CD8-positive, alpha-beta memory T cell (primary cell): ENCODE measurements around the gene APOF. TPM values are rescaled to one million over a fixed set of nuclear protein-coding genes. Genes with fewer than 3 reads are reported as not detected.
"Not testable (repeated sequence)": the region's sequence is repeated elsewhere in the genome, so short reads cannot be mapped to it uniquely, and the experiment has no call there.

Experiments used
- CTCF ChIA-PET: fragments of 350-600 bp; sonication (Branson Sonifier 250); formaldehyde crosslinking; loops from one replicate; lab custom pipeline; 2021; ENCODE audit warnings: antibody characterized with exemption; lab: Charles Lee
- POLR2A ChIA-PET: fragments of 350-600 bp; sonication (Branson Sonifier 250); formaldehyde crosslinking; loops from one replicate; lab custom pipeline; 2021; ENCODE audit warnings: antibody characterized with exemption; lab: Charles Lee
- DNase-seq, 5 donors: peaks; one replicate each; pipeline versions ENCODE4 v3.0.0 to v3.0.0-alpha.2; 2020 to 2022; ENCODE audit warnings: mixed read lengths in 1 of 5
- H3K27ac ChIP-seq: one replicate; pipeline ENCODE4 v1.7.0; 2013; ENCODE audit warnings: low read depth, mild to moderate bottlenecking, low read length, moderate library complexity
- H3K27me3 ChIP-seq: 2 replicates; pipeline ENCODE4 v1.7.0; 2013; ENCODE audit warnings: low read length, mild to moderate bottlenecking; ENCODE audit not compliant: insufficient read depth, poor library complexity, severe bottlenecking
- H3K36me3 ChIP-seq: 2 replicates; pipeline ENCODE4 v1.7.0; 2013; ENCODE audit warnings: mild to moderate bottlenecking, low read length, moderate library complexity; ENCODE audit not compliant: insufficient read depth
- H3K4me1 ChIP-seq: 2 replicates; pipeline ENCODE4 v1.7.0; 2013; ENCODE audit warnings: mild to moderate bottlenecking, low read length, moderate library complexity; ENCODE audit not compliant: insufficient read depth
- H3K4me3 ChIP-seq: 2 replicates; pipeline ENCODE4 v1.7.0; 2013; ENCODE audit warnings: mild to moderate bottlenecking, low read length
- H3K9me3 ChIP-seq: 2 replicates; pipeline ENCODE4 v1.7.0; 2013; ENCODE audit warnings: mild to moderate bottlenecking, low read length
- H3K27ac Mint-ChIP-seq, 8 donors: one replicate each; pipeline ENCODE4 v1.8.0; 2020 to 2021; ENCODE audit warnings: mixed read lengths in 8 of 8, mild to moderate bottlenecking in 6 of 8, inconsistent platforms in 3 of 8, moderate library complexity in 3 of 8
- H3K27me3 Mint-ChIP-seq, 2 donors: one replicate each; pipeline ENCODE4 v1.8.0; 2020 to 2021; ENCODE audit warnings: mixed read lengths in 2 of 2, mild to moderate bottlenecking in 1 of 2, moderate library complexity in 1 of 2
- H3K36me3 Mint-ChIP-seq, 3 donors: one replicate each; pipeline ENCODE4 v1.8.0; 2020 to 2021; ENCODE audit warnings: mixed read lengths in 3 of 3, inconsistent platforms in 1 of 3, mild to moderate bottlenecking in 1 of 3
- H3K4me1 Mint-ChIP-seq, 3 donors: one replicate each; pipeline ENCODE4 v1.8.0; 2020 to 2021; ENCODE audit warnings: mixed read lengths in 3 of 3, inconsistent platforms in 1 of 3, mild to moderate bottlenecking in 1 of 3
- H3K4me3 Mint-ChIP-seq, 7 donors: one replicate each; pipeline ENCODE4 v1.8.0; 2020 to 2021; ENCODE audit warnings: mixed read lengths in 7 of 7, mild to moderate bottlenecking in 6 of 7, moderate library complexity in 4 of 7, inconsistent platforms in 2 of 7
- H3K9me3 Mint-ChIP-seq, 5 donors: one replicate each; pipeline ENCODE4 v1.8.0; 2020 to 2022; ENCODE audit warnings: mixed read lengths in 5 of 5, mild to moderate bottlenecking in 3 of 5, moderate library complexity in 2 of 5, inconsistent platforms in 1 of 5
- polyA plus RNA-seq: library from polyadenylated mRNA; unstranded; fragments of 300-500 nt; fragmentation: Illumina TruSeq; gene quantifications from one replicate; pipeline ENCODE4 v1.2.3, GENCODE V29; 2021
- total RNA-seq, 2 experiments: library from RNA; stranded (reverse); gene quantifications; one replicate each; pipeline ENCODE4 v1.2.3, GENCODE V29; 2021

APOF gene, protein sequence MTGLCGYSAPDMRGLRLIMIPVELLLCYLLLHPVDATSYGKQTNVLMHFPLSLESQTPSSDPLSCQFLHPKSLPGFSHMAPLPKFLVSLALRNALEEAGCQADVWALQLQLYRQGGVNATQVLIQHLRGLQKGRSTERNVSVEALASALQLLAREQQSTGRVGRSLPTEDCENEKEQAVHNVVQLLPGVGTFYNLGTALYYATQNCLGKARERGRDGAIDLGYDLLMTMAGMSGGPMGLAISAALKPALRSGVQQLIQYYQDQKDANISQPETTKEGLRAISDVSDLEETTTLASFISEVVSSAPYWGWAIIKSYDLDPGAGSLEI
- total RNA-seq (not detected), polyA plus RNA-seq (not detected)

DNA sequence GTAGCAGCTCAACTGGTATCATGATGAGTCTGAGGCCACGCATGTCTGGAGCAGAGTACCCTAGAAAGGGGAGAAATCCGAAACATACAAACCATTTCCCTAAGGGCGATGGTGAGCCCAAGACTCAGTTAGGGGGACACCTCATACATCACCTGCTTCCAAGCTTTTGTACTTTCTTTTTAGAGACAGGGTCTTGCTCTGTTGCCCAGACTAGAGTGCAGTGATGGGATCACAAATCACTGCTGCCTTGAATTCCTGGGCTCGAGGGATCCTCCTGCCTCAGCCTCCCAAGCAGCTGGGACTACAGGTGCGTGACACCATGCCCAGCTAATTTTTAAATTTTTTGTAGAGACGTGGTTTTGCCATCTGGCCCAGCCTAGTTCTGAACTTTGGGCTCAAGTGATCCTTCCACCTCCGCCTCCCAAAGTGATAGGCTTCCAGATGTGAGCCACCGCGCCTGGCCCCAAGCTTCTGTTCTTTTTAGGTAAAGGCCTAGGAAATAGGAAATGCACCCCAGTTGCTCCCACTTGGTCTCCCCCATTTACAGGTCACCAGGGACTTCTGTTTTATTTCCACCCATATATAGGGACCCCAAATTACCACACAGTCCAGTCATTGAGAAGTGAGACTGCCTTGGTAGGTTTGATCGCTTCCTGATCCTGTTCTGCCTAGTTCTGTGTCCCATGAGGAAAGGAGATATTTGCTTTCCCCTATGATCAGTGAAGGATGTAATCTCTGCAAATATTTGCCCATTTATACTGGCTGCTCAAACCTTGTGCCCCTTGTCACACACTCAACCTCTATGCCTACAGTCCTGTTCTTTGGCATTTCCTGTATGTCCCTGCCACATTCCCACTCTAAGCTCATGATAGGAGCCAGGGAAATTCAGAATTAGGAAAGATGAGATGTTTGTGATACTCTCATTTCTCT lies at the start of gene APOF:
APOF (minus strand) TSS at position 728 of the 930 bp plus-strand sequence; CDS start at position 616, 112 bp downstream.
- Mint-ChIP-seq H3K9me3 (no peaks in the 10 kb centered on the region), H3K4me3 (peak within 1 kb of the TSS; percentile 55 to 99 (median 95)), H3K27me3 (peaks cover 2 to 5% of the 10 kb centered on the region in 2 donors), H3K36me3 (peaks cover 0 to 13% (median 0%) of the 10 kb centered on the region in 3 donors), H3K27ac (peak within 1 kb of the TSS in 6 of 8 donors; percentile 61 to 97 (median 94)), H3K4me1 (peaks cover 24 to 38% (median 33%) of the 10 kb centered on the region in 3 donors)
- H3K36me3 ChIP-seq = no peaks in the 10 kb centered on the region
- CTCF ChIA-PET = interaction anchor here (5.1 kb wide), 1 partner anchor 102 kb away, joined by 29 read pairs; no protein-coding TSS in a partner anchor
- no peaks in the 10 kb centered on the region for H3K27me3 ChIP-seq
- peaks cover 28% of the 10 kb centered on the region for H3K4me1 ChIP-seq
- no peak for DNase-seq
- H3K4me3 ChIP-seq = no peak within 1 kb of the TSS
- H3K9me3 ChIP-seq = no peaks in the 10 kb centered on the region
- POLR2A ChIA-PET = no interaction called here
- H3K27ac ChIP-seq = no peak within 1 kb of the TSS

DNA sequence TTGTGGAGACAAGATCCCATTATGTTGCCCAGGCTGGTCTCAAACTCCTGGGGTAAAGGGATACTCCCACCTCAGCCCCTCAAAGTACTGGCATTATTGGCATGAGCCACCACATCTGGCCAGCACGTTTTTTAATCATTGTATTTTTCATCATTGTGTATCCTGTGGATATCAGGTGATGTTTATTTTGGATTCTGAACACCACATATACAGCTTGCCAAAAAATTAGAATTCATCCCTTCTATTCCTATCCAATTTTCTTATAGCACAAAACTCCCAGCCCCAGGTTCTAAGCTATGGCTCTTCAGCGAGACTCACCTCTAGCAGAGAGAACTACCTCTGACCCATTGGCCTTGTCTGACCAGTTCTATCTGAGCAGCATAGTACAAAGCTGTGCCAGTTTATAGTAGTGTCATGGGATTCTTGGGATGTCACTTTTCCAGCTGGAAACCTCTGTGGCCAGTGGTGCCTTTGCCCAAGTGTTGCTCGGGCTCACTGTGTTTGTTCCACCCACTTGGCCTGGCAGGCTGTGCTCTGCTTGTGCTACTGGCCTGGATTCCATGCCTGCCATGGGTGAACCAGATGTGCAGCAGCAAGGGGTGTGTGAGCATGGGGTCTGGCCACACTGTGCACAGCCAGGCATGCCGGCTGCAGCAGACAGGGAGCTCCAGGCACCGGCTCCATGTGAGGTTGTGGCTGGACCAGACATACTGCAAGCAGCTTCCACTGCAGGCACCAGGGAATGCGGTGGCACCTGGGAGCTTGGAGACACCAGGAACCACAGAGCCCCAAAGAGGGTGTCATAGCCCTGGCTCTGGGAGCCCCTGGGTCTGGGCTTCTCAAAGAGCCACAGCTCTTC lies 49.4 kb upstream of the APOF start:
- Mint-ChIP-seq H3K27me3 (no peaks in the 10 kb centered on the region), H3K4me1 (no peaks in the 10 kb centered on the region), H3K9me3 (no peaks in the 10 kb centered on the region), H3K27ac (no peak overlapping the region), H3K36me3 (peaks cover 0 to 2% (median 0%) of the 10 kb centered on the region in 3 donors), H3K4me3 (no peak overlapping the region)
- Histone ChIP-seq H3K4me1 (no peaks in the 10 kb centered on the region), H3K27ac (no peak overlapping the region), H3K4me3 (no peak overlapping the region), H3K36me3 (no peaks in the 10 kb centered on the region), H3K9me3 (no peaks in the 10 kb centered on the region), H3K27me3 (no peaks in the 10 kb centered on the region)
- DNase-seq = no peak
- CTCF ChIA-PET = no interaction called here
- POLR2A ChIA-PET = no interaction called here

DNA sequence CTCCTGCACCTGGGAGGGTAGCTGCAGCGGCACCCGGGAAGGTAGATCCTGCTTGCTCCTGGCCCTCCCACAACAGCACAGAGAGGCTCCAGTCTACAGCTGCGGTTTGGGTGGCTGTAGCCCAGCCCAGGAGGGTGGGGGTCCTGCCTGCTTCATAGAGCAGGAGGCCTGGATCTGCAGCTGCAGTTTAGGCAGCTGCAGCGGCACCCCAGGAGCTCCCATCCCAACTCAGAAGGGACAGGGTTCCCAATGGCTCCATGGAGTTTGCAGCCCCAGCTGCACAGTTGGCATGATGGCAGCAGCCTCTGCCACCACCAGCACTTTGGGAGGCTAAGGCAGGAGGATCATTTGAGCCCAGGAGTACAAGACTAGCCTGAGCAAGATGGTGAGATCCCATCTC lies 48.1 kb upstream of the APOF start:
- Mint-ChIP-seq H3K27me3 (no peaks in the 10 kb centered on the region), H3K36me3 (no peaks in the 10 kb centered on the region), H3K4me1 (no peaks in the 10 kb centered on the region), H3K27ac (no peak overlapping the region), H3K4me3 (no peak overlapping the region), H3K9me3 (no peaks in the 10 kb centered on the region)
- Histone ChIP-seq H3K9me3 (no peaks in the 10 kb centered on the region), H3K36me3 (no peaks in the 10 kb centered on the region), H3K27ac (no peak overlapping the region), H3K27me3 (no peaks in the 10 kb centered on the region), H3K4me3 (no peak overlapping the region), H3K4me1 (no peaks in the 10 kb centered on the region)
- POLR2A ChIA-PET = no interaction called here
- CTCF ChIA-PET = interaction anchor here (1.3 kb wide), 1 partner anchor 25 kb away, joined by 3 read pairs; no protein-coding TSS in a partner anchor
- no peak for DNase-seq

DNA sequence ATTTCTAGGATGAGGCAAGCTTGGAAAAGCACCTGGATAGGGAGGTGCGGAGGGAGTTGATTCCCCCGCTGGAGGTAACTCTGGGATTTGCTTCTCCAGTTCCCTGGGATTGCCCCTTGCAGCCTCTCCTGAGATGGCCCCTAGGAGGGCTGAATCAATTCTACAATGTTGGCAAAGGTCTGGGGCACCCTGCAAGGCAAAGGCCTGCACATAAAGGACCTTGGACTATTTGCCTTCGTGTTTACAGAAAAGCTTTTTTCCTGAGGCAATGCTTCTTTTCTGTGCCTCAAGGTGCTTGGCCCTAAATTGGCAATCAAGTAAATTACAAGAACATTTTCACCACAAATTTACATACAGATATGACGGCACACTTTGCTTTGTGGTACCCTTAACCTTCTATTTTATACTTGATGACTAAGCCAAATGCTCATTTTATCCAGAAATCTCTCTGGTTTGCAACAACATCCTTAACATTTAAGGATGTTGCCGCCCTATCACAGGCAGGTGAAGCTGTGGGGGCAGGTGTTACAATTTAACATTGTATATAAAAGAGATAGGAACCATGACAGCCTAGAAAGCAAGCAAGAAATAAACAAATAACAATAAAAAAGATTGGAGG lies 46.3 kb upstream of the APOF start:
- H3K4me3 Mint-ChIP-seq = no peak overlapping the region
- ChIA-PET CTCF (no interaction called here), POLR2A (no interaction called here)
- no peaks in the 10 kb centered on the region for H3K4me1 Mint-ChIP-seq
- Histone ChIP-seq H3K4me3 (no peak overlapping the region), H3K27me3 (no peaks in the 10 kb centered on the region), H3K36me3 (no peaks in the 10 kb centered on the region), H3K9me3 (no peaks in the 10 kb centered on the region), H3K4me1 (no peaks in the 10 kb centered on the region), H3K27ac (no peak overlapping the region)
- no peaks in the 10 kb centered on the region for H3K27me3 Mint-ChIP-seq
- no peak overlapping the region for H3K27ac Mint-ChIP-seq
- no peaks in the 10 kb centered on the region for H3K36me3 Mint-ChIP-seq
- no peak for DNase-seq
- no peaks in the 10 kb centered on the region for H3K9me3 Mint-ChIP-seq

DNA sequence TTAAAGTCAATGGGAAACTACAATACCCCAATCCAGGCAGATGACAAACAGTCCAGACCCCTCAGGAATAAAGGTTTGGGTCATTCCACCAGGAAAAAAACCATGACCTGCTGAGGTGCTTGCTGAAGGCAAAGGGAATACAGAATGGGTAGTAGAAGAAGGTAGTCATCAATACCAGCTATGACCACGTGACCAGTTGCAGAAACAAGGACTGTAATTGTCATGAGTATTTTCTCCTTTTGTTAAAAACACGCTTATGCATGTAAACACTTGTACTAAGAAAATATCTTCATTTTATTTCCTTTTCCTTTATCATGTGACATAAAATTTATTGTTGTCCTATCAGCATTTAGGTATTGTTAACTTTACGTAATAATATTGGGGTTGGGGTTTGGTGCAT lies 41.6 kb upstream of the APOF start:
- H3K27me3 ChIP-seq, H3K4me3 Mint-ChIP-seq, H3K9me3 ChIP-seq, H3K36me3 ChIP-seq, H3K4me1 Mint-ChIP-seq, H3K9me3 Mint-ChIP-seq, H3K36me3 Mint-ChIP-seq, H3K27me3 Mint-ChIP-seq, H3K4me3 ChIP-seq, H3K27ac ChIP-seq, DNase-seq, POLR2A ChIA-PET, CTCF ChIA-PET, H3K4me1 ChIP-seq: not testable (repeated sequence)
- peak overlapping the region in 1 of 8 donors; percentile 38 for H3K27ac Mint-ChIP-seq

DNA sequence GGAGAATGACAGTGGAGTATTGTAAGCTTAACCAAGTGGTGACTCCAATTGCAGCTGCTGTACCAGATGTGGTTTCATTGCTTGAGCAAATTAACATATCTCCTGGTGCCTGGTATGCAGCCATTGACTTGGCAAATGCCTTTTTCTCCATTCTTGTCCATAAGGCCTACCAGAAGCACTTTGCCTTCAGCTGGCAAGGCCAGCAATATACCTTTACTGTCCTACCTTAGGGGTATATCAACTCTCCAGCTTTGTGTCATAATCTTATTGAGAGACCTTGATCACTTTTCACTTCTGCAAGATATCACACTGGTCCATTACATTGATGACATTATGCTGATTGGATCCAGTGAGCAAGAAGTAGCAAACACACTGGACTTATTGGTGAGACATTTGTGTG lies 39.0 kb upstream of the APOF start:
- H3K4me1 ChIP-seq, CTCF ChIA-PET, H3K4me3 Mint-ChIP-seq, H3K27me3 ChIP-seq, H3K9me3 ChIP-seq, H3K27ac ChIP-seq, H3K27ac Mint-ChIP-seq, H3K36me3 ChIP-seq, H3K27me3 Mint-ChIP-seq, H3K4me1 Mint-ChIP-seq, H3K4me3 ChIP-seq, POLR2A ChIA-PET, DNase-seq: not testable (repeated sequence)
- peaks cover 0 to 12% (median 3%) of the 10 kb centered on the region in 3 donors for H3K36me3 Mint-ChIP-seq
- H3K9me3 Mint-ChIP-seq = peaks cover 4 to 17% (median 10%) of the 10 kb centered on the region in 5 donors

DNA sequence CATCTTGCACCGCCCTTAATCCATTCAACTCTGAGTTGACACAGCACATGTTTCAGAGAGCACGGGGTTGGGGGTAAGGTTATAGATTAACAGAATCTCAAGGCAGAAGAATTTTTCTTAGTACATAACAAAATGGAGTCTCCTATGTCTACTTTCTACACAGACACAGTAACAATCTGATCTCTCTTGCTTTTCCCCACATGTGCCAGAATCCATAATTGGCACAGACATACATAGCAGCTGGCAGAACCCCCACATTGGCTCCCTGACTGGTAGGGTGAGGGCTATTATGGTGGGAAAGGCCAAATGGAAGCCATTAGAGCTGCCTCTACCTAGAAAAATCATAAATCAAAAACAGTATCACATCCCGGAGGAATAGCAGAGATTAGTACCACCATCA lies 38.5 kb upstream of the APOF start:
- H3K4me3 ChIP-seq, POLR2A ChIA-PET, H3K27me3 Mint-ChIP-seq, H3K36me3 ChIP-seq, DNase-seq, H3K9me3 ChIP-seq, H3K4me1 ChIP-seq, H3K27me3 ChIP-seq, H3K4me1 Mint-ChIP-seq, H3K4me3 Mint-ChIP-seq, H3K27ac Mint-ChIP-seq, H3K27ac ChIP-seq, CTCF ChIA-PET: not testable (repeated sequence)
- peaks cover 0 to 12% (median 3%) of the 10 kb centered on the region in 3 donors for H3K36me3 Mint-ChIP-seq
- peaks cover 4 to 17% (median 10%) of the 10 kb centered on the region in 5 donors for H3K9me3 Mint-ChIP-seq
